A549 (cell line): Measurements from ENCODE around the gene STRBP.

Experiments
- CHD2 ChIP-seq: fragments of 150-350 bp; IDR thresholded peaks from 2 replicates; pipeline ENCODE4 v1.6.1; 2014; ENCODE audit warnings: low read length; ENCODE audit not compliant: partially characterized antibody
- CTCF ChIP-seq: fragments of >200 bp; sonication (Bioruptor Twin); formaldehyde crosslinking; IDR thresholded peaks from 3 replicates; pipeline ENCODE4 v1.5.1; 2016
- HMGXB4 ChIP-seq: fragments of 250-450 bp; sonication (Bioruptor Pico); IDR thresholded peaks from 2 replicates; pipeline ENCODE4 v1.5.0; 2021; ENCODE audit warnings: mild to moderate bottlenecking, moderate library complexity, borderline replicate concordance
- POLR2A ChIP-seq: IDR thresholded peaks from 2 replicates; pipeline ENCODE4 v1.6.1; 2012; ENCODE audit warnings: mild to moderate bottlenecking, low read length
- RAD21 ChIP-seq, 2 experiments: fragments of >200 bp in 1 of 2; sonication (Bioruptor Twin) in 1 of 2; formaldehyde crosslinking in 1 of 2; IDR thresholded peaks in 1 of 2; conservative IDR thresholded peaks in 1 of 2; 2 replicates in 1 of 2; 3 replicates in 1 of 2; pipeline ENCODE4 v1.6.1; 2012 to 2018; ENCODE audit warnings: inconsistent platforms in 1 of 2
- ZNF302 ChIP-seq: fragments of 250-450 bp; sonication (Bioruptor Pico); IDR thresholded peaks from 2 replicates; pipeline ENCODE4 v1.9.0; 2021; ENCODE audit warnings: inconsistent platforms, mild to moderate bottlenecking, moderate library complexity
- ZSCAN20 ChIP-seq: fragments of 250-450 bp; sonication (Bioruptor Pico); IDR thresholded peaks from 2 replicates; pipeline ENCODE4 v1.8.0; 2022; ENCODE audit warnings: mild to moderate bottlenecking, moderate library complexity

- TF ChIP-seq ZNF302 (no peak), RAD21 (conservative IDR thresholded peaks at IDR 0.05 in 1 of 2, IDR thresholded peaks at IDR 0.05 in 1 of 2) (no peak), POLR2A (no peak), HMGXB4 (CRISPR knock-in tag) (no peak), CTCF (no peak), ZSCAN20 (CRISPR knock-in tag) (no peak), CHD2 (no peak)
These were observed 163.6 kb downstream of the STRBP start for GRCh38 chr9:123104807-123105206.
